Measurements from ENCODE around the gene MRPL24. TPM values are rescaled to one million over a fixed set of nuclear protein-coding genes. Genes with fewer than 3 reads are reported as not detected.

The MRPL24 gene
- total and polyA plus RNA-seq, 2 of the 13 experiments (the other 11 are each of a cell fraction or from before 2014, with no cell fraction given): 38.1 to 42.9 TPM

GRCh38 chr1:156777573-156777972 is 36.7 kb upstream of the MRPL24 start:
- peaks cover 64% of the 10 kb centered on the region for H3K79me2 ChIP-seq (ENCODE audit: insufficient read depth, low read length)
- H3K36me3 ChIP-seq (replicated peaks in 1 of 2; ENCODE audit: control insufficient read depth in 1 of 2, insufficient read depth in 2 of 2, low read length in 2 of 2): peaks cover 9 to 39% of the 10 kb centered on the region in 2 experiments; a peak in 4 of 5 replicates
- intact Hi-C loops (cut with micrococcal nuclease; ENCODE audit: unreplicated experiment) (no loop called here), in situ Hi-C loops (cut with HindIII; ENCODE audit: extremely low pct_ligation_motif_present, low pct_unique_long_range_greater_than_20kb) (no loop called here)
- H2AFZ ChIP-seq (ENCODE audit: low read length): no peak overlapping the region
- 100% methylated on average over 1 of the region's 1 CpG for WGBS (ENCODE audit: low lambda C conversion rate)
- FAIRE-seq (no peak), ATAC-seq (no peak), DNase-seq (ENCODE audit: low spot score) (no peak)
- 0 out of 2 replicates have a peak, but pooled peaks cover 2% of the 10 kb centered on the region for H4K20me1 ChIP-seq (ENCODE audit: insufficient read depth, low read length)
- H3K27me3 ChIP-seq (ENCODE audit: control insufficient read depth in 1 of 2, insufficient read depth in 2 of 2, low read length in 2 of 2): no peaks in the 10 kb centered on the region
- ChIA-PET CTCF (ENCODE audit: low intra/inter-chr PET ratio, low total read pairs) (no interaction called here), POLR2A (no interaction called here)
- BruUV-seq (replicated peaks): no TSS peak
- no peak overlapping the region for H3K27ac ChIP-seq (ENCODE audit: extremely low read length, insufficient read depth, low read length)
- TF ChIP-seq ZNF326 (CRISPR knock-in tag; IDR thresholded peaks at IDR 0.05; ENCODE audit: borderline replicate concordance) (no peak), ZNF558 (CRISPR knock-in tag; IDR thresholded peaks at IDR 0.05; ENCODE audit: borderline replicate concordance) (no peak), ZSCAN9 (CRISPR knock-in tag; IDR thresholded peaks at IDR 0.05; ENCODE audit: borderline replicate concordance) (no peak), KDM1A (CRISPR knock-in tag; IDR thresholded peaks at IDR 0.05) (no peak), ZKSCAN5 (CRISPR knock-in tag; IDR thresholded peaks at IDR 0.05) (no peak), ZSCAN30 (CRISPR knock-in tag; IDR thresholded peaks at IDR 0.05) (no peak)
- TF ChIP-seq, protein P1, sequence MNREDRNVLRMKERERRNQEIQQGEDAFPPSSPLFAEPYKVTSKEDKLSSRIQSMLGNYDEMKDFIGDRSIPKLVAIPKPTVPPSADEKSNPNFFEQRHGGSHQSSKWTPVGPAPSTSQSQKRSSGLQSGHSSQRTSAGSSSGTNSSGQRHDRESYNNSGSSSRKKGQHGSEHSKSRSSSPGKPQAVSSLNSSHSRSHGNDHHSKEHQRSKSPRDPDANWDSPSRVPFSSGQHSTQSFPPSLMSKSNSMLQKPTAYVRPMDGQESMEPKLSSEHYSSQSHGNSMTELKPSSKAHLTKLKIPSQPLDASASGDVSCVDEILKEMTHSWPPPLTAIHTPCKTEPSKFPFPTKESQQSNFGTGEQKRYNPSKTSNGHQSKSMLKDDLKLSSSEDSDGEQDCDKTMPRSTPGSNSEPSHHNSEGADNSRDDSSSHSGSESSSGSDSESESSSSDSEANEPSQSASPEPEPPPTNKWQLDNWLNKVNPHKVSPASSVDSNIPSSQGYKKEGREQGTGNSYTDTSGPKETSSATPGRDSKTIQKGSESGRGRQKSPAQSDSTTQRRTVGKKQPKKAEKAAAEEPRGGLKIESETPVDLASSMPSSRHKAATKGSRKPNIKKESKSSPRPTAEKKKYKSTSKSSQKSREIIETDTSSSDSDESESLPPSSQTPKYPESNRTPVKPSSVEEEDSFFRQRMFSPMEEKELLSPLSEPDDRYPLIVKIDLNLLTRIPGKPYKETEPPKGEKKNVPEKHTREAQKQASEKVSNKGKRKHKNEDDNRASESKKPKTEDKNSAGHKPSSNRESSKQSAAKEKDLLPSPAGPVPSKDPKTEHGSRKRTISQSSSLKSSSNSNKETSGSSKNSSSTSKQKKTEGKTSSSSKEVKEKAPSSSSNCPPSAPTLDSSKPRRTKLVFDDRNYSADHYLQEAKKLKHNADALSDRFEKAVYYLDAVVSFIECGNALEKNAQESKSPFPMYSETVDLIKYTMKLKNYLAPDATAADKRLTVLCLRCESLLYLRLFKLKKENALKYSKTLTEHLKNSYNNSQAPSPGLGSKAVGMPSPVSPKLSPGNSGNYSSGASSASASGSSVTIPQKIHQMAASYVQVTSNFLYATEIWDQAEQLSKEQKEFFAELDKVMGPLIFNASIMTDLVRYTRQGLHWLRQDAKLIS (CRISPR knock-in tag; IDR thresholded peaks at IDR 0.05): no peak
- H3K4me3 ChIP-seq (replicated peaks in 1 of 3; ENCODE audit: insufficient read depth in 1 of 3, low read depth in 2 of 3, low read length in 3 of 3): no peak overlapping the region
- H3K4me1 ChIP-seq (ENCODE audit: insufficient read depth, low read length): peaks cover 8% of the 10 kb centered on the region; the same call in 1 of the 2 replicates
- H3K4me2 ChIP-seq (ENCODE audit: low read depth, low read length): no peak overlapping the region
- H3K9me3 ChIP-seq (ENCODE audit: low read length): no peaks in the 10 kb centered on the region
- no peak overlapping the region for H3K9ac ChIP-seq (ENCODE audit: insufficient read depth, low read depth, low read length)

Data from HepG2 (cell line).